ENCODE data around the gene TENT5C. TPM values are rescaled to one million over a fixed set of nuclear protein-coding genes. Genes with fewer than 3 reads are reported as not detected.

The TENT5C gene
- total and polyA plus RNA-seq, 9 of the 15 experiments (the other 6 are each of a cell fraction or from before 2014, with no cell fraction given) = 1.8 to 7.7 (median 4.0) TPM

DNA sequence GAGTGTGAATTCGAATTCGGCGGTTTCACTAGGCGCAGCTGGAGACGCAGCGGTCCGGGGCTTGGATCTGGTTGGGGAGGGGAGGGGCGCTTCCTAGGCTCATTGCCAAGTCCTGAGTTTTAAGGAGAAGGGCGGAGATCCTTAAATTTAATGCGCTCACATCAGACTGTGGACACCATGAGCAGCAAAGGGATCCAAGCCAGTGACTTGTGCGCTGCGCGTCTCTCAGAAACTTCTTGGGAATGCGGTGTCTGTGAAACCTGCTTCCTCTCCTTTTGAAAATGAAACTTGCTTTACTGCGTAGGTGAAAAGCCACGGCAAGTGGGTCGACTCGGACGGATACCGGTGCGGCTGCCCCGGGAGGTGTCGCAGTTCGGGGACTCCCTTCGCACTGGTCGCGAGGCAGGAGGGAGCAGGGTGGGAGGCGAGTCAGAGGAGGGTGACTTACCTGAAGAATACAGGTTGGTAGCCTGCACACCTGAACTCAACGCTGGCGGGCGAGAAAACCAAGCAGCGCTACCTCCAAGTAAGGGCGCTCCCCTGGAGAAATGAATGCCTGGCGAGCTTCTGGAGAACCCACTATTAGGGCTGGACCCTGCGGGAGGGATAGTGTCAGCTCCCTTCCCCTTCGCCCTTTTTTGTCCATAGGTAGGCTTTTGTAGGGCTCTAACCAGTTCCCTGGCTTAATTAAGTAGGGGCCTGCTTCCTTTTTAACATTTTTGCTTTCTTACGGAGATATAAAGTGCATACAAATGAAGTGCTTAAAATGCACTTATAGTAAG lies 992 bp downstream of the TENT5C start (continued):
- TF ChIP-seq, protein P1, sequence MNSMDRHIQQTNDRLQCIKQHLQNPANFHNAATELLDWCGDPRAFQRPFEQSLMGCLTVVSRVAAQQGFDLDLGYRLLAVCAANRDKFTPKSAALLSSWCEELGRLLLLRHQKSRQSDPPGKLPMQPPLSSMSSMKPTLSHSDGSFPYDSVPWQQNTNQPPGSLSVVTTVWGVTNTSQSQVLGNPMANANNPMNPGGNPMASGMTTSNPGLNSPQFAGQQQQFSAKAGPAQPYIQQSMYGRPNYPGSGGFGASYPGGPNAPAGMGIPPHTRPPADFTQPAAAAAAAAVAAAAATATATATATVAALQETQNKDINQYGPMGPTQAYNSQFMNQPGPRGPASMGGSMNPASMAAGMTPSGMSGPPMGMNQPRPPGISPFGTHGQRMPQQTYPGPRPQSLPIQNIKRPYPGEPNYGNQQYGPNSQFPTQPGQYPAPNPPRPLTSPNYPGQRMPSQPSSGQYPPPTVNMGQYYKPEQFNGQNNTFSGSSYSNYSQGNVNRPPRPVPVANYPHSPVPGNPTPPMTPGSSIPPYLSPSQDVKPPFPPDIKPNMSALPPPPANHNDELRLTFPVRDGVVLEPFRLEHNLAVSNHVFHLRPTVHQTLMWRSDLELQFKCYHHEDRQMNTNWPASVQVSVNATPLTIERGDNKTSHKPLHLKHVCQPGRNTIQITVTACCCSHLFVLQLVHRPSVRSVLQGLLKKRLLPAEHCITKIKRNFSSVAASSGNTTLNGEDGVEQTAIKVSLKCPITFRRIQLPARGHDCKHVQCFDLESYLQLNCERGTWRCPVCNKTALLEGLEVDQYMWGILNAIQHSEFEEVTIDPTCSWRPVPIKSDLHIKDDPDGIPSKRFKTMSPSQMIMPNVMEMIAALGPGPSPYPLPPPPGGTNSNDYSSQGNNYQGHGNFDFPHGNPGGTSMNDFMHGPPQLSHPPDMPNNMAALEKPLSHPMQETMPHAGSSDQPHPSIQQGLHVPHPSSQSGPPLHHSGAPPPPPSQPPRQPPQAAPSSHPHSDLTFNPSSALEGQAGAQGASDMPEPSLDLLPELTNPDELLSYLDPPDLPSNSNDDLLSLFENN (IDR thresholded peaks at IDR 0.05; ENCODE audit: low read depth in 2 of 2, low read length in 2 of 2) = no peak
- TF ChIP-seq LEF1 (IDR thresholded peaks at IDR 0.05) = no peak
- no peak for TF ChIP-seq FOXP4 (CRISPR knock-in tag; IDR thresholded peaks at IDR 0.05; ENCODE audit: borderline replicate concordance)
- TF ChIP-seq ZC3H8 (IDR thresholded peaks at IDR 0.05) = no peak
- TF ChIP-seq HNRNPLL (IDR thresholded peaks at IDR 0.05; ENCODE audit: low read depth, low read length, poor library complexity, severe bottlenecking) = no peak
- TF ChIP-seq HBP1 (CRISPR knock-in tag; IDR thresholded peaks at IDR 0.05) = no peak
- 0 out of 2 replicates have a peak, but pooled peaks have one; percentile 33 for TF ChIP-seq NBN (IDR thresholded peaks at IDR 0.05; ENCODE audit: low read depth)
- TF ChIP-seq, protein P2, sequence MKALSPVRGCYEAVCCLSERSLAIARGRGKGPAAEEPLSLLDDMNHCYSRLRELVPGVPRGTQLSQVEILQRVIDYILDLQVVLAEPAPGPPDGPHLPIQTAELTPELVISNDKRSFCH (CRISPR knock-in tag; IDR thresholded peaks at IDR 0.05) = no peak
- TF ChIP-seq, protein P2 (tag; IDR thresholded peaks at IDR 0.05) = no peak
- 0 out of 2 replicates have a peak, but pooled peaks have one; percentile 3 for TF ChIP-seq EP300 (IDR thresholded peaks at IDR 0.05; ENCODE audit: low read length)
- no peak for TF ChIP-seq PPARD (CRISPR knock-in tag; IDR thresholded peaks at IDR 0.05)
- no peak for TF ChIP-seq KLF1 (tag; IDR thresholded peaks at IDR 0.05)
- TF ChIP-seq DACH1 (IDR thresholded peaks at IDR 0.05; ENCODE audit: partially characterized antibody) = no peak
- no peak for TF ChIP-seq PRMT5 (CRISPR knock-in tag; IDR thresholded peaks at IDR 0.05)
- no peak for TF ChIP-seq ZNF584 (CRISPR knock-in tag; IDR thresholded peaks at IDR 0.05; ENCODE audit: low read depth)
- TF ChIP-seq PURB (CRISPR knock-in tag; IDR thresholded peaks at IDR 0.05; ENCODE audit: low read depth) = no peak
- no peak for TF ChIP-seq ESRRA (IDR thresholded peaks at IDR 0.05; ENCODE audit: borderline replicate concordance, low read depth)
- no peak for TF ChIP-seq ZNF280A (IDR thresholded peaks at IDR 0.05; ENCODE audit: low read depth, partially characterized antibody)
- peak; percentile 98 for TF ChIP-seq NFATC3 (IDR thresholded peaks at IDR 0.05)

All from K562 (cell line).